OCI-LY3 (cell line): ENCODE measurements around the gene PDS5B.

Experiments
- H2AFZ ChIP-seq: fragments of 200-600, 300-600 bp; shearing (Covaris generic); 2 replicates; pipeline ENCODE4 v1.6.0; 2014; ENCODE audit warnings: antibody characterized with exemption, low read depth, low read length
- H3K27ac ChIP-seq: fragments of 200-600, 300-600 bp; sonication (generic); 2 replicates; pipeline ENCODE4 v1.5.1; 2014; ENCODE audit warnings: mild to moderate bottlenecking, low read length, moderate library complexity, mixed read lengths
- H3K27me3 ChIP-seq: fragments of 200-600, 300-600 bp; sonication (generic); 2 replicates; pipeline ENCODE4 v1.6.1; 2014; ENCODE audit warnings: low read depth, low read length, mixed read lengths
- H3K36me3 ChIP-seq: fragments of 200-600, 300-600 bp; sonication (generic); replicated peaks from 2 replicates; pipeline ENCODE3; 2014; ENCODE audit warnings: low read depth, low read length, mixed read lengths
- H3K4me1 ChIP-seq: fragments of 300-600, 200-600 bp; sonication (generic); 2 replicates; pipeline ENCODE4 v1.6.1; 2014; ENCODE audit warnings: low read length, mixed read lengths
- H3K4me2 ChIP-seq: fragments of 200-600, 300-600 bp; sonication (generic); 2 replicates; pipeline ENCODE4 v1.6.1; 2014; ENCODE audit warnings: low read length, mixed read lengths
- H3K4me3 ChIP-seq: fragments of 300-600, 200-600 bp; sonication (generic); 2 replicates; pipeline ENCODE4 v1.5.1; 2014; ENCODE audit warnings: antibody characterized with exemption, mild to moderate bottlenecking, low read length, moderate library complexity
- H3K79me2 ChIP-seq: fragments of 300-600, 200-600 bp; shearing (Covaris generic); 2 replicates; pipeline ENCODE4 v1.6.1; 2014; ENCODE audit warnings: mild to moderate bottlenecking, low read length, mixed read lengths
- H3K9ac ChIP-seq: fragments of 300-600, 200-600 bp; shearing (Covaris generic); 2 replicates; pipeline ENCODE4 v1.6.0; 2014; ENCODE audit warnings: mild to moderate bottlenecking, low read length, moderate library complexity
- H3K9me3 ChIP-seq: fragments of 200-600, 300-600 bp; shearing (Covaris generic); 2 replicates; pipeline ENCODE4 v1.6.1; 2014; ENCODE audit warnings: low read length, mixed read lengths; ENCODE audit not compliant: insufficient read depth
- H4K20me1 ChIP-seq: fragments of 200-600, 300-600 bp; sonication (generic); 2 replicates; pipeline ENCODE4 v1.6.1; 2016; ENCODE audit warnings: low read length, mixed read lengths; ENCODE audit not compliant: insufficient read depth
- EZH2phosphoT487 ChIP-seq: fragments of 200-600 bp; shearing (Covaris generic); IDR thresholded peaks from 2 replicates; pipeline ENCODE4 v1.6.1; 2018; ENCODE audit warnings: antibody characterized with exemption, mixed run types, low read depth
- TF ChIP-seq, protein P1 (sequence below): fragments of 200-600, 300-600 bp; sonication (generic); IDR thresholded peaks from 2 replicates; pipeline ENCODE4 v1.5.1; 2014; ENCODE audit warnings: antibody characterized with exemption, low read length, low read depth

PDS5B gene

DNA sequence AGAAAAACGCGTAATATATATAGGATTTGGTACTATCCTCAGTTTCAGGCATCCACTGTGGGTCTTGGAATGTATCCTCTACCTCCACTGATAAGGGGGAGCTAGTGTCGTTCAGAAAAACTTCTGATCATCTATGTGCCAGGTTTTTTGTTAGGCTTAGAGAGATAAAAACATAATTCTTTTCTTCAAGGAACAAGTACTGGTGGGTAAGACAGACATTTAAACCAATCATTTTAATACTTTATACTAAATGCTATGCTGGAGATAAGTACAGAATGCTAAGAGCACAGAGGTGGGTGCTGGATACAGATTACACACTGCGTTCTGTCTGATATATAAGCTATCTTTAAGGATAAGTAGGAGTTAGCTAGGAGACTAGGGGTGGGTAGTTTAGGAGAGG is 166.1 kb downstream of the PDS5B start:
- H3K4me2 ChIP-seq, result no peak overlapping the region
- no peak overlapping the region for H3K9ac ChIP-seq
- no peak overlapping the region for H3K27ac ChIP-seq
- H4K20me1 ChIP-seq, result no peaks in the 10 kb centered on the region
- peaks cover 15% of the 10 kb centered on the region for H3K4me1 ChIP-seq
- H3K27me3 ChIP-seq, result no peaks in the 10 kb centered on the region
- no peak overlapping the region for H2AFZ ChIP-seq
- no peak for TF ChIP-seq EZH2phosphoT487
- TF ChIP-seq, protein P1, sequence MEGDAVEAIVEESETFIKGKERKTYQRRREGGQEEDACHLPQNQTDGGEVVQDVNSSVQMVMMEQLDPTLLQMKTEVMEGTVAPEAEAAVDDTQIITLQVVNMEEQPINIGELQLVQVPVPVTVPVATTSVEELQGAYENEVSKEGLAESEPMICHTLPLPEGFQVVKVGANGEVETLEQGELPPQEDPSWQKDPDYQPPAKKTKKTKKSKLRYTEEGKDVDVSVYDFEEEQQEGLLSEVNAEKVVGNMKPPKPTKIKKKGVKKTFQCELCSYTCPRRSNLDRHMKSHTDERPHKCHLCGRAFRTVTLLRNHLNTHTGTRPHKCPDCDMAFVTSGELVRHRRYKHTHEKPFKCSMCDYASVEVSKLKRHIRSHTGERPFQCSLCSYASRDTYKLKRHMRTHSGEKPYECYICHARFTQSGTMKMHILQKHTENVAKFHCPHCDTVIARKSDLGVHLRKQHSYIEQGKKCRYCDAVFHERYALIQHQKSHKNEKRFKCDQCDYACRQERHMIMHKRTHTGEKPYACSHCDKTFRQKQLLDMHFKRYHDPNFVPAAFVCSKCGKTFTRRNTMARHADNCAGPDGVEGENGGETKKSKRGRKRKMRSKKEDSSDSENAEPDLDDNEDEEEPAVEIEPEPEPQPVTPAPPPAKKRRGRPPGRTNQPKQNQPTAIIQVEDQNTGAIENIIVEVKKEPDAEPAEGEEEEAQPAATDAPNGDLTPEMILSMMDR, result no peak
- no peaks in the 10 kb centered on the region for H3K9me3 ChIP-seq
- peaks cover 19% of the 10 kb centered on the region for H3K36me3 ChIP-seq
- no peaks in the 10 kb centered on the region for H3K79me2 ChIP-seq
- no peak overlapping the region for H3K4me3 ChIP-seq

DNA sequence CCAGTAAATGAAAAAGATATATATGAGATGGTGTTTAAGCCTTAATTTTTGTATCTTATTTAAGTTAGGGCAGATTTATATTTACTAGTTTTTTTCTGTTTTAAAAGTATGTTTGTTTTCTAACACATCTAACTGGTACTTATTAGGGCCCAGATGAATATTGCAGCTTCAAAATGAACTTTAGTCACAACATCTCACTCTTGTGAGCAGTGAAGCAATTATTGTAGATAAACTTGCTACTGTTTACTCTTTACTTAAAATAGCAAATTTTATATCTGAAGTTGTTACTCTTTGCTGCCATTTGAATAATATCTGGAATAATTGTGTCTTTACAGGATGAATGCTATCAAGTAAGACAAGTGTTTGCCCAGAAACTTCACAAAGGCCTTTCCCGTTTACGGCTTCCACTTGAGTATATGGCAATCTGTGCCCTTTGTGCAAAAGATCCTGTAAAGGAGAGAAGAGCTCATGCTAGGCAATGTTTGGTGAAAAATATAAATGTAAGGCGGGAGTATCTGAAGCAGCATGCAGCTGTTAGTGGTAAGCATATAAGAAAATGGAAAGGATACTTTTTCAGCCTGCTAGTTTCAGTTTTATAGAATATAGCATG is 166.8 kb downstream of the PDS5B start:
- Histone ChIP-seq H3K36me3 (peaks cover 15% of the 10 kb centered on the region), H2AFZ (no peak overlapping the region), H3K4me1 (peaks cover 8% of the 10 kb centered on the region), H3K9me3 (no peaks in the 10 kb centered on the region), H3K27me3 (no peaks in the 10 kb centered on the region), H3K79me2 (no peaks in the 10 kb centered on the region), H3K4me2 (no peak overlapping the region), H3K27ac (no peak overlapping the region), H3K4me3 (no peak overlapping the region), H3K9ac (no peak overlapping the region), H4K20me1 (no peaks in the 10 kb centered on the region)
- TF ChIP-seq, protein P1, result no peak
- no peak for TF ChIP-seq EZH2phosphoT487

GRCh38 chr13:32754179-32754578 is 167.9 kb downstream of the PDS5B start:
- no peaks in the 10 kb centered on the region for H3K9me3 ChIP-seq
- peaks cover 8% of the 10 kb centered on the region for H3K4me1 ChIP-seq
- no peak overlapping the region for H3K4me2 ChIP-seq
- TF ChIP-seq EZH2phosphoT487, result no peak
- TF ChIP-seq, protein P1, result no peak
- H4K20me1 ChIP-seq, result no peaks in the 10 kb centered on the region
- no peak overlapping the region for H3K4me3 ChIP-seq
- no peak overlapping the region for H3K27ac ChIP-seq
- H3K79me2 ChIP-seq, result no peaks in the 10 kb centered on the region
- peaks cover 21% of the 10 kb centered on the region for H3K36me3 ChIP-seq
- no peak overlapping the region for H3K9ac ChIP-seq
- no peak overlapping the region for H2AFZ ChIP-seq
- H3K27me3 ChIP-seq, result no peaks in the 10 kb centered on the region

DNA sequence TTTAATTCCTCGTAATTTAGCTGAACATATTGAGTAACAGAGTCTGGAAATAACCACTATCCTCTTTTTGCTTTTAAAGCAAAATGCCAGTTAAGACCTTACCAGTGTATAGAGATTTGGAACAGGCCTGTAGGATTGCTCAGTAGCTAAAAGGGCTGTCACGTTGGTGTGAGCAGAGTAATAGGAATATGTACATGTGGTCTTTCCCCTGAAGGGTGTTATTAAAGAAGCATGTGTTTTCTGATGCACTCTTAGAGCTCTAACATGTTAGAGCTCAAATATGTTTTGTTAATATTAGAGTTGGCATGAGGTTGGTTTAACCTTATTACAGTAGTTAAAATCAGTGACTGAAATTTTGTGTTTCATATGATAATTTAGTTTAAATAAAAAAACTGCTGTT is 172.9 kb downstream of the PDS5B start:
- H3K9me3 ChIP-seq, result no peaks in the 10 kb centered on the region
- H3K9ac ChIP-seq, result no peak overlapping the region
- H3K4me3 ChIP-seq, result no peak overlapping the region
- H3K36me3 ChIP-seq, result peaks cover 28% of the 10 kb centered on the region
- H3K27me3 ChIP-seq, result no peaks in the 10 kb centered on the region
- no peak overlapping the region for H3K4me2 ChIP-seq
- TF ChIP-seq, protein P1, result no peak
- no peak for TF ChIP-seq EZH2phosphoT487
- no peaks in the 10 kb centered on the region for H3K4me1 ChIP-seq
- no peak overlapping the region for H3K27ac ChIP-seq
- H2AFZ ChIP-seq, result no peak overlapping the region
- H4K20me1 ChIP-seq, result no peaks in the 10 kb centered on the region
- no peaks in the 10 kb centered on the region for H3K79me2 ChIP-seq
